GM21447 (cell line): ENCODE measurements around the gene COX4I2.
"Not testable (repeated sequence)": the region's sequence is repeated elsewhere in the genome, so short reads cannot be mapped to it uniquely, and the experiment has no call there.

ENCODE experiments used
- ATAC-seq: cut with Tn5 transposase; IDR thresholded peaks from one replicate; pipeline ENCODE4 v1.9.1; 2021; ENCODE audit not compliant: unreplicated experiment

COX4I2 gene

GRCh38 chr20:31607640-31608250 lies 30.0 kb upstream of the COX4I2 start:
- no peak for ATAC-seq

- no peak for ATAC-seq
Measured at GRCh38 chr20:31608251-31608945, 29.3 kb upstream of the COX4I2 start.

DNA sequence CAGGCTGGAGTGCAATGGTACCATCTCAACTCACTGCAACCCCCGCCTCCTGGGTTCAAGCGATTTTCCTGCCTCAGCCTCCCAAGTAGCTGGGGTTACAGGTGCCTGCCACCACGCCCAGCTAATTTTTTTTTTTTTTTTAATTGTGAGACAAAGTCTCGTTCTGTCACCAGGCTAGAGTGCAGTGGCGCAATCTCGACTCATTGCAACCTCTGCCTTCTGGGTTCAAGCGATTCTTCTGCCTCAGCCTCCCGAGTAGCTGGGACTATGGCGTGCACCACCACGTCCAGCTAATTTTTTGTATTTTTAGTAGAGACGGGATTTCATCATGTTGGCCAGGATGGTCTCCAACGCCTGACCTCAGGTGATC lies 25.5 kb upstream of the COX4I2 start:
- not testable (repeated sequence) for ATAC-seq

GRCh38 chr20:31615416-31615815 lies 22.3 kb upstream of the COX4I2 start:
- ATAC-seq: no peak

DNA sequence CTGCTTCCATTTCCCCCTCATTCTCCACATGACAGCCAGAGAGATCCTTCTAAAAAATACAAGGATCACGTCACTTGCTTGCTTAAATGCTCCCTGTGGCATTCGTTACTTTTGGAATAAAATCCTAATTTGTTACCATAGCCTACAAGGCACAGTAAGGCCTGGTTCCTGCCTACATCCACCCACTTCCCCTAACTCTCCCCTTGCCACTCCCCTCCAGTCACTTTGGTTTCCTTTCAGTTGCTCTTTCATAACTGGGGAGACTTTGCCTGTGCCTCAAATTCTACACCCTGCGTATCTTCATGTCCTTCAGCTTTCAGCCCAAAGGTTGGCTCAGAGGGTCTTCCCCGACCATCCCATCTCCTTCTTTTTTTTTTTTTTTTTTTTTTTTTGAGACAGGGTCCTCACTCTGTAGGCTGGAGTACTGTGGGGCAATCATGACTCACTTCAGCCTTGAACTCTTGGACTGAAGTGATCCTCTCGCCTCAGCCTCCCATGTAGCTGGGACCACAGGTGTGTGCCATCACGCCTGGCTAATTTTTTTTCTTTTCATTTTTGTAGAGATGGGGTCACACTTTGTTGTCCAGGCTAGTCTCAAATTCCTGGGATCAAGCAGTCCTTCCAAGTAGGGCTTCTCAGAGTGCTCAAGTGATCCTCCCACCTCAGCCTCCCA lies 20.1 kb upstream of the COX4I2 start:
- ATAC-seq: no peak

GRCh38 chr20:31620246-31620645 lies 17.5 kb upstream of the COX4I2 start:
- no peak for ATAC-seq

DNA sequence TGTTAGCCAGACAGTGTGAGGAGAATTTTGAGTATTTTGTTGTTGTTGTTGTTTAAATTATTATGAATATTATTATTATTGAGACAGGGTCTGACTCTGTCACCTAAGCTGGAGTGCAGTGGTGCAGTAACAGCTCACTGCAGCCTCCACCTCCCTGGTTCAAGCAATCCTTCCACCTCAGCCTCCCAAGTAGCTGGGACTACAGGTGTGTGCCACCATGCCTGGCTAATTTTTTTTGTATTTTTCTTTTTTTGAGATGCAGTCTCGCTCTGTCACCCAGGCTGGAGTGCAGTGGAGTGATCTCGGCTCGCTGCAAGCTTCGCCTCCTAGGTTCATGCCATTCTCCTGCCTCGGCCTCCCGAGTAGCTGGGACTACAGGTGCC lies 14.6 kb upstream of the COX4I2 start:
- not testable (repeated sequence) for ATAC-seq

DNA sequence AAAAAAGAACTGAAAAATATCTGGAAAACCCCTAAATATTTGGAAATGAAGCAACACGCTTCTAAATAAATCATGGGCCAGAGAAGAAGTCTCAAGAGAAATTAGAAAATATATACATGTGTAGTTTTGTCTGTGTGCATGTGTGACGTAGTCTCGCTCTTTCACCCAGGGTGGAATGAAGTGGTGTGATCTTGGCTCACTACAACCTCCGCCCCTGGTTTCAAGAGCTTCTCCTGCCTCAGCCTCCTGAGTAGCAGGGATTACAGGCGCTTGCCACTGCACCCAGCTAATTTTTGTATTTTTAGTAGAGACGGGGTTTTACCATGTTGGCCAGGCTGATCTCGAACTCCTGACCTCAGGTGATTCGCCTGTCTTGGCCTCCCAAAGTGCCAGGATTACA lies 11.2 kb upstream of the COX4I2 start:
- not testable (repeated sequence) for ATAC-seq

DNA sequence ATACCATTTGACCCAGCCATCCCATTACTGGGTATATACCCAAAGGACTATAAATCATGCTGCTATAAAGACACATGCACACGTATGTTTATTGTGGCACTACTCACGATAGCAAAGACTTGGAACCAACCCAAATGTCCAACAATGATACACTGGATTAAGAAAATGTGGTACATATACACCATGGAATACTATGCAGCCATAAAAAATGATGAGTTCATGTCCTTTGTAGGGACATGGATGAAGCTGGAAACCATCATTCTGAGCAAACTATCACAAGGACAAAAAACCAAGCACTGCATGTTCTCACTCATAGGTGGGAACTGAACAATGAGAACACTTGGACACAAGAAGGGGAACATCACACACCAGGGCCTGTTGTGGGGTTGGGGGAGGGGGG lies 9.7 kb upstream of the COX4I2 start:
- ATAC-seq: not testable (repeated sequence)

- no peak for ATAC-seq
Measured at GRCh38 chr20:31630187-31630790, 7.4 kb upstream of the COX4I2 start.

DNA sequence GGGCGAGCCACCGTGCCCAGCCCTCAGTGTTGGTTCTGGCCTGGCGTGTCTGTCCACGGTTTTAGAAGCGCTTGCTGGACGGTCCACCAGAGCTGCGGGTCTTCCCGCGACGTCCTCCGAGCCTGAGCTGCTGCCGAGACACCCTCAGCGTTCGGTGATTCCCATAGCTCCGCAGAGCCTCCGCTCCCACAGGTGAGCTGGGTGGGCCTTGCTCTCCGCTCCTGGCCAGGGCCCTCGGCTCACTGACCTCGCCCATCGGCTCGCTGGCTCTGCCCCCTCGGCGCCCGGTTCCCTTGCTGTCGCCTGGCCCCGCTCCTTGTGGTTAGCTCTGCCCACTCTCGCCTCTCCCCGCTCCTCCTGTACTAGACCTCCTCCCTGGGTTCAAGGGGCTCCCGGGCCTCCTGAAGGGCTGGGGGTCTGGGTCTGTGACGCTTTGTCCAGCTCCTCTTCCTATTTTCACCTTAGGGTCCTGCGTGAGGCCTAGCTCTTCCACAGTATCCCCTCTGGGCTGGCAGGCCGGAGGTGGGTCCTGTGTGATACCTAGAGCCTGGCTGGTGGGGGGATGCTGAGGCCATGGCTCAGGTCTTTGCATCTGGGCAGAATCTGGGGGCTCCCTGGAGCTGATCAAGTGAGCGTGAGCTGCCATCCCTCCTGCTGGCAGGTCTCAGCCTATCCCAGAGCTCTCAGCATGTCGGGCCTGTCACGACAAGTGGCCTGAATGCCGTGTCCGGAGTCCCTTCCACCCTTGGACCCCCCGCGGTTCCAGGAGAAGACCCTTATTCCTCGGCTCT lies 5.0 kb upstream of the COX4I2 start:
- no peak for ATAC-seq

DNA sequence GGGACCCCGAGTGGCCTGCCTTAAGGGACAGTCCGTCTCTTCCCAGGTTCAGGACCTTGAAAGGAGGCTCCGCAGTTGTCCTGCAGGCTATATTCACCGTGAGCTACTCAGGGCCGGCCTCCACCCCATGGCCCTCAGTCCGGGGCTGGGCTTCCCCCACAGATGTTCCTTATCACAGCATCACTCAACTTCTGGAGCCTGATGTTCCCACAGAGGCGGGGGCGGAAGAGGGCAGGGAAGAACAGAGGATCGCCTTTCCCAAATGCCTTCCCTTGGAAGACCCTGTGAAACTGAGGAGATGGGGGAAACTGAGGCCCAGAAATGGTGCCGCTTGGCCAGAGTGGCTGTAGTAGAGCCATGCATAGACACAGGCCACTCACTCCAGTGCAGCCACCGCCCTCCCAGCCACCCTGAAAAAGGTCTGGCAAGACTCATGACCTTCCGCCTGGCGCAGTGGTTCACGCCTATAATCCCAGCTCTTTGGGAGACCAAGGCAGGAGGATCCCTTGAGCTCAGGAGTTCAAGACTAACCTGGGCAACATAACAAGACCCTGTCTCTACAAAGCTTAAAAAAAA lies 4.3 kb upstream of the COX4I2 start:
- no peak for ATAC-seq

GRCh38 chr20:31638317-31638716 lies 605 bp downstream of the COX4I2 start:
- ATAC-seq: no peak

DNA sequence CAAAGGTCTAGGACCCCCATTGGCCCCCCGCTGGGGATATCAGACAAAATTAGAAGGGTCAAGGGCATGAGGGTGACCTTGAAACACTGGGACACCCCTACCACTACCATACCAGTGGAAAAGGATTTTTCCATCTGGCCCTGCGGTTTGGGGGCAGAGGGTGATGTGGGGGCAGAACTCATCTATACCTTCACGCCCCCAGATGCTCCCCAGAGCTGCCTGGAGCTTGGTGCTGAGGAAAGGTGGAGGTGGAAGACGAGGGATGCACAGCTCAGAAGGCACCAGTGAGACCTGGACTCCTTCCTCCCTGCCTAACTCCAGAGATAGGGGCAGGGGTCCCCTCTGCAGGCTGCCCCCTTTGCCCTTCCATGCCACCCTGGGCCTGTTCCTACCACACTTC lies 1.1 kb downstream of the COX4I2 start:
- no peak for ATAC-seq

GRCh38 chr20:31640259-31640658 lies 2.5 kb downstream of the COX4I2 start:
- no peak for ATAC-seq

- ATAC-seq: no peak
Measured at GRCh38 chr20:31641391-31641790, 3.7 kb downstream of the COX4I2 start.

DNA sequence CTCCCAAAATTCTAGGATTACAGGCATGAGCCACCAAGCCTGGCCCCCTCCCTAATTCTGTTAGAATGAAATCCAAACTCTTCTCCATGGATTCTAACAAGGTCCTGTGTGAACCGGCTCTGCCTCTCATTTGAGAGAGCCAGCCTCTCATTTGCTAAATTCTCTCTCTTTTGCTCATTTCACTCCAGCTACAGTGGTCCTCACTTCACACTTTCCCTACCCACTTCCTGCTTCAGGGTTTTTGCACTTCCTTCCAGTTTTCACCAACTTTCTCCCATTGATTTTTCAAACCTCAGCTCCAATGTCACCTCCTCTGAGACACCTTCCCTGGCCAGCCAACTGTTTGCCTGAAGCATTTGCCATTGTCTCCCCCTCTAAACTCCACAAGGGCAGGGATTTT lies 5.1 kb downstream of the COX4I2 start:
- no peak for ATAC-seq

- no peak for ATAC-seq
Measured at GRCh38 chr20:31643522-31643921, 5.8 kb downstream of the COX4I2 start.

DNA sequence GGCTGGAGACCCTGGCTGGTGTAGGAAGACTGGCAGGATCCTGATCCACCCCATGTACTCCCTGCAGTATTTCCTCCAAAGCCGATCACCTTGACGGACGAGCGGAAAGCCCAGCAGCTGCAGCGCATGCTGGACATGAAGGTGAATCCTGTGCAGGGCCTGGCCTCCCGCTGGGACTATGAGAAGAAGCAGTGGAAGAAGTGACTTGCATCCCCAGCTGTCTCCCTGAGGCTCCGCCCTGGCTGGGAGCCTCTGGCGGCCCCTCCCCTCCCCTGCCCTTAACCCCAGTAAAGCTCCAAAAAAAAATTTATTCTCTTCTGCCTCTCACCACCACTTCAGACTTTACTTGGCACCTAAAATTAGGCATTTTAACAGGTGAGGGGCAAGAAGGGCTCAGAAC lies 7.0 kb downstream of the COX4I2 start:
- ATAC-seq: no peak

GRCh38 chr20:31648104-31648503 lies 10.4 kb downstream of the COX4I2 start:
- not testable (repeated sequence) for ATAC-seq

DNA sequence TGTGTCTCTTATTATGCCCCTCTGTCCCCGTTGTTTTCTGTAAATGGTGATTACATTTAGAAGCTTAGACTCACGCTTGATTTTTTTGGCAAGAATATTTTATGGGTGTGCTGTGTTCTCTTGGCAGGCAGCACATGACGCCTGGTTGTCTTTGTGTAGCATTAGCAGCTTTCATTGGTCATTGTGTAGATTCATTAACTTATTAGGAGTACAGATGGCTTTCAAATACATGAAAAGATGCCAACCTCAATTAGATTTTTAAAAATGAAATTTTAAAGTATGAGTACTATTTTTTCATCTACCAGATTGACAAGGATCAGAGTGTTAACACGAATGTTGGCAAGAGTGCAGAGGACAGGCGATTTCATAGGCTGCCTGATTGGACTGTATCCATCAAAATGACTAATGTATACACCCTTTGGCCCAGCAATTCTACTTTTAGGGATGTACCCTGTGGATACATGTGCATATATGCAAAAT lies 15.2 kb downstream of the COX4I2 start:
- no peak for ATAC-seq
